Body of pancreas (tissue), 4 donors: Measurements from ENCODE around the gene LRP1.

Experiments used
- CTCF ChIP-seq, 7 experiments: fragments of 450-650 bp in 4 of 7; fragments of 200-600 bp in 3 of 7; sonication (generic) in 3 of 7; IDR thresholded peaks; one replicate each; pipeline ENCODE4 v1.5.1; 2016 to 2019; ENCODE audit warnings: antibody characterized with exemption in 7 of 7
- POLR2A ChIP-seq, 3 donors: fragments of 450-650 bp; IDR thresholded peaks; one replicate each; pipeline ENCODE4 v1.6.1; 2016; ENCODE audit warnings: antibody characterized with exemption in 3 of 3, mild to moderate bottlenecking in 2 of 3

GRCh38 chr12:57254506-57255280 is 126.4 kb downstream of the LRP1 start:
- no peak for TF ChIP-seq CTCF (IDR thresholded peaks at IDR 0.05)
- TF ChIP-seq POLR2A (IDR thresholded peaks at IDR 0.05): no peak
